HG03175 (cell line): Measurements from ENCODE around the gene WIPF2.
A peak's percentile ranks its signal among the peaks of the same experiment; 100 is the strongest.
"Not testable (repeated sequence)": the region's sequence is repeated elsewhere in the genome, so short reads cannot be mapped to it uniquely, and the experiment has no call there.

Source experiments
- ATAC-seq: cut with Tn5 transposase; IDR thresholded peaks from one replicate; pipeline ENCODE4 v1.9.1; 2021; ENCODE audit warnings: mild to moderate bottlenecking, moderate library complexity; ENCODE audit not compliant: unreplicated experiment

WIPF2 gene

DNA sequence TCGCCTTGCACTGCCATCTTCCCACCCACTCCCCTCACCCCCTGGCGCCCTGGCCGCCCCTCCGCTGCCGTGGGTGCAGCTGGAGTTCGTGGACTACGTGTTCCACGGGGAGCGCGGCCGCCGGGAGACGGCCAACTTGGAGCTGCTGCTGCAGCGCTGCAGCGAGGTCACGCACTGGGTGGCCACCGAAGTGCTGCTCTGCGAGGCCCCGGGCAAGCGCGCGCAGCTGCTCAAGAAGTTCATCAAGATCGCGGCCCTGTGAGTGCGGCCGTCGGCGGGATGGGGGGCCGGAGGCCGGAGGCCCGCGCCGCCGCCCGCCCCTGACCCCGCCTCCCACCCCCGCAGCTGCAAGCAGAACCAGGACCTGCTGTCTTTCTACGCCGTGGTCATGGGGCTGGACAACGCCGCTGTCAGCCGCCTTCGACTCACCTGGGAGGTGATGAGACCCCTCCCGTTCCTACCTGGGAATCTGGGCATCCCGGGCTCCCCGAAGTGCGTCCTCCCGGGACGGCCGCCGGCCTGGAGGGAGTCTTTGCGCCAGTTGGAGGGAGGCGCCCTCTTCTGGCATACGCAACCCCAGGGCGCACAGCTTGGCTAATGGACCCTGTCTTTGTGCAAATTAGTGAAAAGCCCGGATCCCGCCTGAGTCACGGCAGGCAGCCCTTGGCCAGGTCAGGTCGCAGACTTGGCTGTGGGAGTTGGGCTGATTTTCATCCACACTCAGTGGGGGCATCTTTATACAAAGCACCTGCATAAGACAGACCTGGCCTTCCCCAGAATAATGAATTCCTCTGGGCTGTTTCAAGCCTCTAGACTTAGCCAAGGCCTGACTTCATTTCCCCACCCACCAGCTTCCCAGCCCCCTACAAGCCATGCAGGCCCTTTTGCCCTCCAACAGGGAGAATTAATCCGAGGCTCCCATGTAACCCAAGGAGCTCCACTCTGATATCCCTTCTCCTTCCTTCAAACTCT, 27.6 kb upstream of the WIPF2 start:
- ATAC-seq, result peak; percentile 69

DNA sequence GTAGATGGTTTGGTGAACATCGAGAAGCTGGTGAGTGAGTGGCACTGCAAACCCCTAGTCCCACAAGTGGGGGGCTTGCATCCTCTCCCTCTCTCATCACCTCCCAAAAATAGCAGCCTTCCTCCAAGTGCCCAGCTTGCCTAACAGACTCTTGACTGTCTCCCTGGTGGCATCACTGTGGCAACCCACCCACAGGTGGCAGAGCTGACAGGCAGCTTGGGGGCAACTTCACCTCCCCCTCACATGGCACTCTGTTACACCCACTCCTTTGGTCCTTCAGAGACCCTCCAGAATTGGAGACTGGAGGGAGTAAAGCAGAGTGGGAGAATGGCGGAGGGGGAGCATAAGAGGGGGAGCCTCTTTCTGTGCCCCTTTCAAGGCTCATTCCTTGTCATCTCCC, 26.1 kb upstream of the WIPF2 start:
- no peak for ATAC-seq

DNA sequence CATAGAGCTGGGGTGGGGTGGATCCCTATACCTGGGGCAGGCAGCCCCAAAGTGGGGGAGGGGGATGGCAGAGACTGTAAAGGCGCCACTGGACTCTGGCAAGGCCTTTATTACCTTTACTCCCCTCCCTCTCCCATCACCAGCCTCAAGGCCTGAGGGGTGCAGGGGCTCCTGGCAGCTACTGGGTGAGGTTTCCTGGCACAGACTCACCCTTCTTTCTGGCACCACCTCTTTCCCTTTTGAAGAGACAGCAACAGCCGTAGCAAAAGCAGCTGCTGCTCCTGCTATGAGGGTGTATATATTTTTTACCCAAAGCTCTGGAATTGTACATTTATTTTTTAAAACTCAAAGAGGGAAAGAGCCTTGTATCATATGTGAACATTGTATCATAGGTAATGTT, 24.3 kb upstream of the WIPF2 start:
- no peak for ATAC-seq

DNA sequence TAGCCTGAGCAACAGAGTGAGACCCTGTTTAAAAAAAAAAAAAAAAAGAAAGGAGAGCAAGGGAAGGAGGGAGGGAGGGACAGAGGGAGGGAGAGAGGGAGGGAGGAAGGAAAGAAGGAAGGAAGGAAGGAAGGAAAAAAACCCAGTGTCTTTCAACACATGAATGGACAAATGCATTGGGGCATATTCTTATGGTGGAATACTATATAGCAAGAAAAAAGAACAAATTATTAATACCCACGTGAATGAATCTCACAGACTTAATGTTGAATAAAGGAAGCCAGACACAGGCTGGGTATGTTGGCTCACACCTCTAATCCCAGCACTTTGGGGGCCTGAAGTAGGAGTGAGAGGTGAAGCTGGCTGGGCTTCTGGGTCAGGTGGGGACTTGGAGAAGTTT, 21.6 kb upstream of the WIPF2 start:
- no peak for ATAC-seq

DNA sequence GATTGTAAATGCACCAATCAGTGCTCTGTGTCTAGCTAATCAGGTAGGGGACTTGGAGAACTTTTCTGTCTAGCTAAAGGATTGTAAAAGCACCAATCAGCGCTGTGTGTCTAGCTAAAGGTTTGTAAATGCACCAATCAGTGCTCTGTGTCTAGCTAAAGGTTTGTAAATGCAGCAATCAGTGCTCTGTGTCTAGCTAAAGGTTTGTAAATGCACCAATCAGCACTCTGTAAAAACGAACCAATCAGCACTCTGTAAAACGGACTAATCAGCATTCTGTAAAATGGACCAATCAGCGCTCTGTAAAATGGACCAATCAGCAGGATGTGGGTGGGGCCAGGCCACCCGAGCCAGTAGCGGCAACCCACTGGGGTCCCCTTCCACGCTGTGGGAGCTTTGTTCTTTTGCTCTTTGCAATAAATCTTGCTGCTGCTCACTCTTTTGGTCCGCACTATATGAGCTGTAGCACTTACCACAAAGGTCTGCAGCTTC, 21.1 kb upstream of the WIPF2 start:
- ATAC-seq, result not testable (repeated sequence)

DNA sequence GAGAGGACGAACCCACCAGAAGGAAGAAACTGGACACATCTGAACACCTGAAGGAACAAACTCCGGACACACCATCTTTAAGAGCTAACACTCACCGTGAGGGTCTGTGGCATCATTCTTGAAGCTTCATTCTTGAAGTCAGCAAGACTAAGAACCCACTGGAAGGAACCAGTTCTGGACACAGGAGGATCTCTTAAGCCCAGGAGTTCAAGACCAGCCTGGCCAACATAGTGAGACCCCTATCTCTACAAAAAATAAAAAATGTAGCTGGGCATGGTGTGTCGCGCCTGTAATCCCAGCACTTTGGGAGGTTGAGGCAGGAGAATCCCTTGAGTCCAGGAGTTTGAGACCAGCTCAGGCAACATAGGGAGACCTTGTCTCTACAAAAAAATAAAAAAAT, 20.5 kb upstream of the WIPF2 start:
- ATAC-seq, result no peak

DNA sequence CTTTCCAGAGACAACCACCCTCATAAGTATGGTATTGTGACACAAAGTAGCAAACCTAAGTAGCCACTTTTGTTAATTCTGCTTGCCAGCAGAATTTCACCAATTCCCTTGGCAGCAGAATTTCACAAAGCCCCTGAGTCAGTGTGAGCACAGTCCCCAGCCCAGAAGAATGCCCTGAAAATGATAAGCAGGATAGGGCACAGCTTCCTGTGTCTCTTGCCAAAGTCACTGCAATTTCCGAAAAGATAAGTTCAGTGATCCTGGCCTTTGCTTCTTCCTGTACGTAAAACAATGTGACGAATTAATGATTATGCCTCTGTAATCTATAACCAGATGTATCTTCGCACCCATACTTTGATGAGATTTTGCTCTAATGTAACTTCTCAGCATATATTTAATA, 16.0 kb upstream of the WIPF2 start:
- no peak for ATAC-seq

DNA sequence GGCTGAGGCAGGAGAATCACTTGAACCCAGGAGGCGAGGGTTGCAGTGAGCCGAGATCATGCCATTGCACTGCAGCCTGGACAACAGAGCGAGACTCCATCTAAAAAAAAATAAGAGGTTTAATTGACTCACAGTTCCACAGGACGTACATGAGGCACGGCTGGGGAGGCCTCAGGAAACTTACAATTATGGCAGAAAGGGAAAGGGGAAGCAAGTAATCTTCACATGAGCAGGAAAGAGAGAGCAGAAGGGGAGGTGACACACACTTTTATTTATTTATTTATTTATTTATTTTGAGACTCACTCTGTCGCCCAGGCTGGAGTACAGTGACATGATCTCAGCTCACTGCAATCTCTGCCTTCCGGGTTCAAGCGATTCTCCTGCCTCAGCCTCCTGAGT, 12.9 kb upstream of the WIPF2 start:
- not testable (repeated sequence) for ATAC-seq

DNA sequence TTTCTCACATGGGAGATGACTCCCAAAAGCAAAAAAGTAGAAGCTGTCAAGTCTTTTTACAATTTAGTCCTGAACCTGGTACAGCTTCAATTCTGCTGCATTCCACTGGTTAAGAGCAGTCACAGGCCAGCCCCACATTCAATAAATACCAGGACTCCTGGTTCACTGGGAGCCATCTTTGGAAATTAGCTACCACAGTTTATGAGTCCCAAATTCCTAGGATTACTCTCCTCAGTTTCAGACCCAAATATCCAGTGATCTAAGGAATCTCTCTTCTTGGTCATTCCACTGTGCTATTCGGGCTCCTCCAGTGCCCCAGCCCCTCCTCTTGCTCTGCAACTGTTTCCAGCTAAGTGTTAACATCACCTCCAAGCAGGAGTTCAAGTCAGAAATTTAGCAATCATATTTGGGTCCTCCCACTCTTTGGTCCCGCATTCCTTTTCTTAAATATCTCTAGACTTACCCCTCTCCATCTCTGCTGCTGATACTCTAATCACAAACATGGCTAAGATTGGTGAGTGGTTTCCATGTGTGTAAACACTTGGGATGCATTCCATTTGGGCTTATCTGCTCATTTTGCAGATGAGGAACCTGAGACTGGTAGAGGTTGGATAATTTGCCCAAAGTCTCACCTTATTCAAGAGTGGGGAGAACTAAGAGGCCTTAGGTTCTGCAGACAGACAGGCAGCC, 9.6 kb upstream of the WIPF2 start:
- ATAC-seq, result no peak

DNA sequence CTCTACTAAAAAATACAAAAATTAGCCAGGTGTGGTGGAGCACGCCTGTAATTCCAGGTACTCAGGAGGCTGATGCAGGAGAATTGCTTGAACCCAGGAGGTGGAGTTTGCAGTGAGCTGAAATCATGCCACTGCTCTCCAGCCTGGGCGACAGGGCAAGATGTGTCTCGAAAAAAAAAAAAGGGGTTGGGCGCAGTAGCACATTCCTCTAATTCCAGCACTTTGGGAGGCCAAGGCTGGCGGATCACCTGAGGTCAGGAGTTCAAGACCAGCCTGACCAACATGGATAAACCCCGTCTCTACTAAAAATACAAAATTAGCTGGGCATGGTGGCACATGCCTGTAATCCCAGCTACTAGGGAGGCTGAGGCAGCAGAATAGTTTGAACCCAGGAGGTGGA, 5.2 kb upstream of the WIPF2 start:
- ATAC-seq, result not testable (repeated sequence)

DNA sequence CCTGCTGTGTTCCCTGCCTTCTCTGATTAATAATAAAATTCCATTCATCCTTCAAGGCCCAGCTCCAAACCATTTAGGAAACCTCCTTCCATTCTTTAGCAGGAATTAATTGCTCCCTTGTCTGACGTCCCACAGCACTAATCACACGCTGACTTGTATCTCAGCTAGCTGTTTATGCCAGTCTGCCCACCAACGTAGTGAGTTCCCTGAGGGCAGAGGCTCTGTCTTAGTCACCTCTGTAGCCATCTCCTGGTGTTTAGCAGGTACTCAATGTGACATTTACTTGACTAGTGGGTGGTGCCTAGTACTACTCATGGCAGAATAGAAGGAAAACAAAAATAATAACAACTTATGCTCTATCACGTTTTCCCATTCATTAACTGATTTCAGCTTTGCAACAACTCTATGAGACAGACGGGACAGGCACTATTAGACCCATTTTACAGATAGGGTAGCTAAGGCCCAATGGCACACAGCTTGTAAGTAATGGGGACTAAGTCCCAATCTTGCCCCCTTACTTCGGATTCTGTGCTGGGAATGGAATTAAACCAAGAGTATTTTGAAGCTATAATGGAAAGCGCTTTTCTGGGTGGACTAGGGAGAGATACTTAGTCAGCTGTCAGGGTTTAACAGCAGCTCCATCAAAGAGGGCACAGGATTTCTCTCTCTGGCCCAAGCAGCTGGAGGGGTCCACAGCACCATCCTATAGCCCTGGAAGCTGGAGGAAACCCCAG, 931 bp upstream of the WIPF2 start:
- ATAC-seq, result no peak

DNA sequence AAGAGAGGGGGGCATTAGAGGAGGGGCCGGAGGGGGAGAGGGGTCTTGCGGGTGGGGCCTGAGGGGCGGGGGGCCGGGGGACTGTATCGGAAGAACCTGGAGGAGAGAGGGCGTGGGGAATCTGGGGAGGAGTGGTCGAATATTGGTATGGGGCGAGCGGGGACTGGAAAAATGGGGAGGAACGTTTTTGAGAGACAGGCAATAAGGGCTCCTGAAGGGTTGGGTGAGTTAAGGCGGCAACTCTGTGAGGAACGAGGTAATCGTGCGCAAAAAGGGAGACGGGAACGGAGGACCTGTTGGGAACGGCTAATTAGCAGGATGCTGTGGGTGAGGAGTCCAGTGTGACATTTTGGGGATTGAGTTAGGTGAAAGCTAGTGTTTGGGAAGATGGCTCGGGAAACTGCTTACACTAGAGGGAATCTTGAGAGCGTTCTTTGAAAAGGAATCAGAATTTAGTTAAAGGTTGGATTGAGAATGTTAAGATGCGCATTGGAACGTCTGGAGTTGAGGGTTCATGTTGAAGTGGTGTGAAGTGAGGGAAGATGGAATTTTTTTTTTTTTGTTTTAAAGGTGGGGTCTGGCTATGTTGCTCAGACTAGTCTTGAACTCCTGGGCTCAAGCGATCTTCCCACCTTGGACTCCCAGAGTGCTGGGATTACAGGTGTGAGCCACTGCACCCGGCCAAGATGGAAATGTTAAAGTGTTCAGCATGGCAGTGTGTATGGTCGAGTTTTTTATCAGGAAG, 662 bp downstream of the WIPF2 start:
- no peak for ATAC-seq

DNA sequence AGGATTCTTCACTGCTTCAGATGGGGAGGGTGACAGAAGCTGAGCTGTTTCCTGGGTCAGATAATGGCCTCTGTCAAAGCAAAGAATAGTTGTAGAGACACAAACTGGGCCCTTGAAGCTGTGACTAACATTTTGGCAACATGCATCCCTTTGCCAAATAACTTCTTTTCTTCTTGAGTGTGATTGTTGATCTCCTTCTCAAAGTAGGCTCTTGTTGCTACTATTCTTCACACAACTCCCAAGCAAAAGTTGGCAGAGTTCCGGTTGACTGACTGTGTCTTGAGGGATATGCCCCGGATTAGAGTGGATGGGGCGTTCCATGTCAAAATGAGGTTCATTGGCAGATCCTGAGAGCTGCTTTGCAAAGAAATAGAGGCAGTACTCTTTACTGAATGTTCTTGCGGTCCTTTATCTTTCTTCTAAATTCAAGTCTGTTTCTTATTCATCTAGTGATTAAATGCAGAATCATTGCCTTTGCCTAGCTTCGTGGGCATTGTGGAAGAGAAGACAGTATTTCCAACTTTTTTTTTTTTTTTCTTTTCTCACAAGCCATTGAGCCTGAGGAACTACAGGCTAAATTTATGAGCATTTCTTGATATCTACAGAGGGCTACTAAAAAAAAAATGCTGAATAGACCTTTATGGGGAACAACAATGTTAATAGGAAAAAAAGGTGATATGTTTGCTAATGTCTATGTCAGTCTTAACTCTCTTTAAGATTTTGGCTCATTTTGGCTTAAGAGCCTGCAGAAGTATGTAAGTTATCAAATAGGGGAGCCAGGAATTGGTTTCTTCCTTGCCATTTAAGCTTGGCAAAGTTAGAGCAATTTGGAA, 5.8 kb downstream of the WIPF2 start:
- ATAC-seq, result no peak

DNA sequence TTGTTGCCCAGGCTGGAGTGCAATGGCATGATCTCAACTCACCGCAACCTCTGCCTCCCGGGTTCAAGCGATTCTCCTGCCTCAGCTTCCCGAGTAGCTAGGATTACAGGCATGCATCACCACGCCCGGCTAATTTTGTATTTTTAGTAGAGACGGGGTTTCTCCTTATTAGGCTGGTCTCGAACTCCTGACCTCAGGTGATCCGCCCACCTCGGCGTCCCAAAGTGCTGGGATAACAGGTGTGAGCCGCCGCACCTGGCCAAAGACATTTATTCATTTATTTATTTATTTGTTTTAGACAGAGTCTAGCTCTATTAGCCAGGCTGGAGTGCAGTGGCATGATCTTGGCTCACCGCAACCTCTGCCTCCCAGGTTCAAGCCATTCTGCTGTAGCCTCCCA, 10.0 kb downstream of the WIPF2 start:
- not testable (repeated sequence) for ATAC-seq

DNA sequence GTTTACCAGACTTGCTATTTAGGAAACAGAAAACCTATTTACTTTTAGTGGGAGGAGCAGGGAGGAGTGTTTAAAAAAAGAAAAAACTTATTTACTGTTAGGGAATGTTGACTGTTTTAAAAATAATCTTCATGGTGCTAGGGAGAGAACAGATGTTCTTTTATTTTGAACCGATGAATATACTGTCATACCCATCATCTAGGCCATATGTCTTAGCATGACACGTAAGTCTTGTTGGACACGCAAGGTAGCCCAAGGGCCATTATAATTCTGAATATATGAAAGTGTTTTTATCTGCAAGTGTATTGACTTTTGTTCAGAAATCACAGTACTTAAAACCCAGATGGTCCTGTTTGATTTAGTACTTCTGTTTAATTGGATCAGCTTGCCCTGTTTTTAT, 11.6 kb downstream of the WIPF2 start:
- ATAC-seq, result no peak

DNA sequence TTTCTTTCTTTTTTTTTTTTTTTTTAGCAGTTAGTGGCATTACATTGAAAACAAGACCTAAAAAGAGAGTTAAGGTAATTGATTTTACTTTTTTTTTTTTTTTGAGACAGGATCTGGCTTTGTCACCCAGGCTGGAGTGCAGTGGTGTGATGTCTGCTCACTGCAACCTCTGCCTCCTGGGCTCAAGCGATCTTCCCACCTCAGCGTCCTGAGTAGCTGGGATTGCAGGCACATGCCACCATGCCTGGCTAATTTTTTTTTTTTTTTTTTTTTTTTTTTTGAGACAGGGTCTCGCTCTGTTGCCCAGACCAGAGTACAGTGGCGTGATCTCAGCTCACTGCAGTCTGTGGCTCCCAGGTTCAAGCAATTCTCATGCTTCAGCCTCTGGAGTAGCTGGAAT, 12.8 kb downstream of the WIPF2 start:
- not testable (repeated sequence) for ATAC-seq

DNA sequence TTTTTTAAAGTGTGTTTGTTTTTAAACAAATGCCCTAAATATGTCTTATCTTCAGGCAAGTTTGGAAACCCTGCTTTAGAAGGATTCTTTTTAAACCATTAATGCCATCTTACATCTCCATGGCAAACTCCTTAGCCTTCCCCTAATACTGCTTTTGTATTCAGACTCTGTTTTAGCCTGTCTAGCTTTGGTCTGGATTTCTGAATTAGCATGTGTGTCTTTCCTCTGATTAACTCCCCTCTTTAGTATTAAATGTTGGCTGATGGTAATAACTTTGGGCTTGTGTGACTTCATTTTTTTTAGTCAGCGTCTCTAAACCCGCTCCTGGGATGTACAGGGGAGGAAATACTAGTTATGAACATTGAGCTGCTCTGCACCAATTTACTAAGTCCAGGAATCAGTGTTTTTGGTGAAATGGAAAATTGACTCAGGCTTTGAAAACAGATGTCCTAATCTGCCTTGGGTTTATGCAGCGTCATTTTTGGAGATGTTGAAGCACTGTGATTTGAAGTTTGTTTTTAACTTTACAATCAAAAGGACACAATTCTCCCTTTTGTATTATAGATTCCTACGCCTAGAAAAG, 22.2 kb downstream of the WIPF2 start:
- no peak for ATAC-seq

DNA sequence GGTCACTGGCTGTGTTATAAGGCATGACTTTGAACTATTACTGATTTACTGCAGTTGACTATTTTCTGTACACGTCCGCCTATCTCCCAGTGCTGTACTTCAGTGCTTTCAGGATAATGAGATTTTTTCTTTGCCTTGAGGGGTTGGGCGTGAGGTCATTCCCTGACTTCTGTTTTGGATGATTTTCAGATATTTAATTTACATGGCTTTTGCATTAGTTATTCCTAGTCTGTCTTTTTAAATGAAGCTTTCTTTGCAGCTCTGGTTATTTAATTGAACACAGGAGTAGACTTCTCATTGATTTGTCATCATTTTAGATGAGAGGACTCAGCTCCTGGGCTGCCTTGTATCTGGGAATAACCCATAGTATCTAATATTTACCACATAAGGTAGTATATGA, 23.7 kb downstream of the WIPF2 start:
- no peak for ATAC-seq

DNA sequence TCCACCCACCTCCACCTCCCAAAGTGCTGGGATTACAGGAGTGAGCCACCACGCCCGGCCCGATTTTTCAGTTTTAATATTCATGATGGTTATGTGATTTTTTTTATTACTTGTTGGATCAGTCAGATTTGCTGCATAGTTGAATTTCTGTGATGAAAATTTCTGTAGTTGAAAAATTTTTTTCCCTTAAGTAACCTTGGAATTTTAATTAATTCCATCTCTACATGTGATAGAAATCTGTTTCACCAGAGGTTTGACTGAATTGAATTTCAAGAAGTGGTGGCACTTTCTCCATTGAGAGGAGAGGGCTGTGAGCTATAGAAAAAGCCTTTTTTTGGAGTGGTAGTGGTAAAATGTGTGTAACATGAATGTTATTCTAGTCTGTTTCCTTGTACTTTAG, 24.7 kb downstream of the WIPF2 start:
- no peak for ATAC-seq
